Measurements from ENCODE around the gene UBE2H. TPM values are rescaled to one million over a fixed set of nuclear protein-coding genes. Genes with fewer than 3 reads are reported as not detected.

UBE2H gene
- total RNA-seq, 1 donor from 2014 or later: 114 TPM

DNA sequence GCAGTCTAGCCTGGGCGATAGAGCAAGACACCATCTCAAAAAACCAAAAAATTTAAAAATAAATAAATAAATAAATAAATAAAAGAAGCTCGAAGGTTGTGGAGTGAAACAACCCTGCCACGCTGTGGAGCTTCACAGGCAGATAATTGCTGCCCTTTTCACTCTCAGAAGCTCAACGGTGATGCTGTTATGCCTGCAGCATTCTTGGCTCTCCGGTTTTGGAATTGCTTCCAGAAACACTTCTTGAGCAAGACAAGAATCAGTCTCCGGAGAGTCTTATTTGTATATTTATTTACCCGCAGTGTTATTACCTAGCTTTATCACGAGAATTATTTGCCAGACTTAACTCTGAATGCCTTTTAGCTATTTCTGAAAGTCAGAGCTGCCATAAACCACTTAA lies 40.5 kb upstream of the UBE2H start:
- Mint-ChIP-seq H3K4me1 (peaks cover 4% of the 10 kb centered on the region), H3K4me3 (no peak overlapping the region), H3K36me3 (no peaks in the 10 kb centered on the region), H3K27me3 (ENCODE audit: insufficient read depth, low read depth) (peaks cover 2% of the 10 kb centered on the region), H3K27ac (no peak overlapping the region), H3K9me3 (no peaks in the 10 kb centered on the region)
- Histone ChIP-seq H3F3A (ENCODE audit: low read depth) (no peaks in the 10 kb centered on the region), H4K20me1 (ENCODE audit: low read depth) (no peaks in the 10 kb centered on the region), H3K4me2 (no peak overlapping the region), H3K4me3 (no peak overlapping the region), H3K9me3 (ENCODE audit: low read depth) (no peaks in the 10 kb centered on the region), H3K9ac (no peak overlapping the region), H3K36me3 (no peaks in the 10 kb centered on the region), H3K27me3 (no peaks in the 10 kb centered on the region), H3K4me1 (no peaks in the 10 kb centered on the region), H3K79me2 (ENCODE audit: low read depth) (no peaks in the 10 kb centered on the region), H2AFZ (replicated peaks) (no peak overlapping the region), H3K27ac (no peak overlapping the region)
- TF ChIP-seq EZH2phosphoT487 (IDR thresholded peaks at IDR 0.05) (no peak), EZH2 (IDR thresholded peaks at IDR 0.05) (no peak), CTCF (IDR thresholded peaks at IDR 0.05) (no peak)
- no peak for DNase-seq (ENCODE audit: low spot score)

DNA sequence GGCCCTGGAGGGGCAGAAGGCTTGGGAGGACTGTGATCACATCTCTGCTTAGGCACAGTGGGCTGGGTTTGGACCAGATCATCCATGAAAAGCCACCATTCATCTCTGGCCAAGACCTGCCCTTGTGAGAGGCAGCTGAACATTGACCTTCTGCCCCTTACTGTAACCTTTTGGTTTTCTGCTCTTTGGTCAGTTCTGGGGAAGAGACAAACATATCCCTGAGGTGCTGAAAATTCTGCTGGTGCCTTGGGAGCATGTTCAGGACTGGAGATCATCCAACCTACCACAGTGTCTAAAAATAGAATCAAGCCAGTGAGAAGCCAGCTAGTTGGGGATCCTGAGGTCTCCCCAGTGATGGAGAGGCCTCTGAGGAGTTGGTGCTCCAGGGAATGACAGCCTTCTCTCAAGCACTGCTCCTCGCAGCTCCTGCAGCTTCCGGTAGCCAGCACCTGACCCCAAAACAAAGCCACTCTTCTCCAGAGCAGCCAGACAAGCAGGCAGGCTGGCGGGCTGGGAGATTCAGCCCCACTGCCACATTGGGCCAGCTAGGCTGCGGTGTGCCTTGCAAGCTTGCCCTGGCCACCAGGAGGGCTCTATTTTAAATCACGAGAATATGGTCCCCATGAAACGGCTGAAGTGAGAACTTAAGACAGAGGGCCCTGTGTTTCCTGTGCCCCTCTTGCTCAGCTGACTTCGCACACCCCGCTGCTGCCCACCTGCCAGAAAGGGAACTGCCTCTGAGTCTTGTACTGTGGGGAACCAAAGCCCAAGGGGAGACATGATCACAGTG lies 37.8 kb upstream of the UBE2H start:
- Mint-ChIP-seq H3K36me3 (no peaks in the 10 kb centered on the region), H3K4me3 (no peak overlapping the region), H3K27me3 (ENCODE audit: insufficient read depth, low read depth) (peaks cover 5% of the 10 kb centered on the region), H3K27ac (peak overlapping the region; percentile 72), H3K9me3 (peaks cover 2% of the 10 kb centered on the region), H3K4me1 (peaks cover 4% of the 10 kb centered on the region)
- H3K9me3 ChIP-seq (ENCODE audit: low read depth): no peaks in the 10 kb centered on the region
- H3K27me3 ChIP-seq: no peaks in the 10 kb centered on the region
- H3K4me1 ChIP-seq: no peaks in the 10 kb centered on the region
- H3K79me2 ChIP-seq (ENCODE audit: low read depth): no peaks in the 10 kb centered on the region
- no peak overlapping the region for H3K4me3 ChIP-seq
- H3K9ac ChIP-seq: no peak overlapping the region
- no peaks in the 10 kb centered on the region for H3K36me3 ChIP-seq
- H3F3A ChIP-seq (ENCODE audit: low read depth): no peaks in the 10 kb centered on the region
- peak overlapping the region; percentile 37 for H3K27ac ChIP-seq
- peak; percentile 31 for DNase-seq (ENCODE audit: low spot score)
- no peak overlapping the region for H3K4me2 ChIP-seq
- no peaks in the 10 kb centered on the region for H4K20me1 ChIP-seq (ENCODE audit: low read depth)
- peak overlapping the region; percentile 89 for H2AFZ ChIP-seq (replicated peaks)
- TF ChIP-seq EZH2 (IDR thresholded peaks at IDR 0.05): no peak
- no peak for TF ChIP-seq EZH2phosphoT487 (IDR thresholded peaks at IDR 0.05)
- no peak for TF ChIP-seq CTCF (IDR thresholded peaks at IDR 0.05)

GRCh38 chr7:129989466-129989865 lies 36.7 kb upstream of the UBE2H start:
- H3K27ac Mint-ChIP-seq: no peak overlapping the region
- peaks cover 5% of the 10 kb centered on the region for H3K27me3 Mint-ChIP-seq (ENCODE audit: insufficient read depth, low read depth)
- no peak for DNase-seq (ENCODE audit: low spot score)
- no peaks in the 10 kb centered on the region for H4K20me1 ChIP-seq (ENCODE audit: low read depth)
- no peaks in the 10 kb centered on the region for H3K79me2 ChIP-seq (ENCODE audit: low read depth)
- H3K27me3 ChIP-seq: no peaks in the 10 kb centered on the region
- no peaks in the 10 kb centered on the region for H3F3A ChIP-seq (ENCODE audit: low read depth)
- no peak overlapping the region for H3K4me3 ChIP-seq
- H3K4me1 ChIP-seq: no peaks in the 10 kb centered on the region
- H3K4me2 ChIP-seq: no peak overlapping the region
- H3K4me1 Mint-ChIP-seq: peaks cover 4% of the 10 kb centered on the region
- H3K36me3 Mint-ChIP-seq: no peaks in the 10 kb centered on the region
- H3K9ac ChIP-seq: no peak overlapping the region
- H3K9me3 ChIP-seq (ENCODE audit: low read depth): no peaks in the 10 kb centered on the region
- H3K36me3 ChIP-seq: no peaks in the 10 kb centered on the region
- no peak for TF ChIP-seq CTCF (IDR thresholded peaks at IDR 0.05)
- no peak for TF ChIP-seq EZH2 (IDR thresholded peaks at IDR 0.05)
- no peak for TF ChIP-seq EZH2phosphoT487 (IDR thresholded peaks at IDR 0.05)
- no peak overlapping the region for H3K4me3 Mint-ChIP-seq
- H3K9me3 Mint-ChIP-seq: peaks cover 2% of the 10 kb centered on the region
- no peak overlapping the region for H2AFZ ChIP-seq (replicated peaks)
- H3K27ac ChIP-seq: no peak overlapping the region

Measured in neural progenitor cell (in vitro differentiated cells).